Neural cell (in vitro differentiated cells): ENCODE data around the gene GNRHR. TPM values are rescaled to one million over a fixed set of nuclear protein-coding genes. Genes with fewer than 3 reads are reported as not detected.

Experiments
- H2AFZ ChIP-seq: fragments of 200-600, 300-800 bp; sonication (generic), shearing (Covaris generic); 2 replicates; pipeline ENCODE4 v1.6.0; 2014; ENCODE audit warnings: low read depth, mild to moderate bottlenecking, antibody characterized with exemption, low read length, moderate library complexity
- H3F3A ChIP-seq: fragments of 200-600 bp; shearing (Covaris generic); 2 replicates; pipeline ENCODE4 v1.6.1; 2016; ENCODE audit warnings: mild to moderate bottlenecking, moderate library complexity, mixed read lengths, antibody characterized with exemption, low read length; ENCODE audit not compliant: insufficient read depth, poor library complexity, severe bottlenecking
- H3K27ac ChIP-seq: fragments of 200-600, 300-800 bp; sonication (generic), shearing (Covaris generic); 2 replicates; pipeline ENCODE4 v1.5.1; 2014; ENCODE audit warnings: mild to moderate bottlenecking, low read length, moderate library complexity
- H3K27me3 ChIP-seq: fragments of 300-800, 200-600 bp; sonication (generic), shearing (Covaris generic); 2 replicates; pipeline ENCODE4 v1.6.0; 2014; ENCODE audit warnings: mild to moderate bottlenecking, low read depth, low read length, moderate library complexity; ENCODE audit not compliant: insufficient read depth
- H3K36me3 ChIP-seq: fragments of 300-800, 200-600 bp; sonication (generic), shearing (Covaris generic); 2 replicates; pipeline ENCODE4 v1.5.1; 2014; ENCODE audit warnings: mild to moderate bottlenecking, antibody characterized with exemption, low read length, moderate library complexity; ENCODE audit not compliant: insufficient read depth
- H3K4me2 ChIP-seq: fragments of 300-800, 200-600 bp; sonication (generic), shearing (Covaris generic); 2 replicates; pipeline ENCODE4 v1.6.0; 2014; ENCODE audit warnings: mild to moderate bottlenecking, low read length
- H3K4me3 ChIP-seq: fragments of 300-800, 200-600 bp; sonication (generic), shearing (Covaris generic); 2 replicates; pipeline ENCODE4 v1.5.1; 2014; ENCODE audit warnings: mild to moderate bottlenecking, low read length, moderate library complexity
- H3K79me2 ChIP-seq: fragments of 200-600 bp; shearing (Covaris generic); replicated peaks from 2 replicates; pipeline ENCODE4 v1.6.0; 2014; ENCODE audit warnings: mild to moderate bottlenecking, low read length, moderate library complexity; ENCODE audit not compliant: insufficient read depth
- H3K9ac ChIP-seq: fragments of 300-800, 200-600 bp; sonication (generic), shearing (Covaris generic); 2 replicates; pipeline ENCODE4 v1.6.1; 2016; ENCODE audit warnings: mild to moderate bottlenecking, low read length, mixed read lengths
- H3K9me2 ChIP-seq: fragments of 200-600 bp; shearing (Covaris generic); 2 replicates; pipeline ENCODE4 v1.6.1; 2016; ENCODE audit warnings: mild to moderate bottlenecking, low read length, mixed read lengths; ENCODE audit not compliant: insufficient read depth
- H3K9me3 ChIP-seq: fragments of 200-600, 300-800 bp; sonication (generic), shearing (Covaris generic); 2 replicates; pipeline ENCODE4 v1.6.1; 2016; ENCODE audit warnings: mild to moderate bottlenecking, mixed run types, low read length, moderate library complexity, mixed read lengths
- H4K20me1 ChIP-seq: fragments of 200-600 bp; shearing (Covaris generic); 2 replicates; pipeline ENCODE4 v1.6.1; 2016; ENCODE audit warnings: mild to moderate bottlenecking, mixed run types; ENCODE audit not compliant: insufficient read depth
- CTCF ChIP-seq: fragments of 450-650 bp; IDR thresholded peaks from 2 replicates; pipeline ENCODE4 v1.5.1; 2014; ENCODE audit warnings: antibody characterized with exemption, mild to moderate bottlenecking, moderate library complexity; ENCODE audit not compliant: poor library complexity, severe bottlenecking
- EP300 ChIP-seq: fragments of 450-650 bp; conservative IDR thresholded peaks from 2 replicates; pipeline ENCODE4 v1.6.1; 2014; ENCODE audit warnings: antibody characterized with exemption, mild to moderate bottlenecking, moderate library complexity; ENCODE audit not compliant: poor library complexity, severe bottlenecking
- EZH2 ChIP-seq: fragments of 200-600, 300-800 bp; shearing (Covaris generic), sonication (generic); IDR thresholded peaks from 2 replicates; pipeline ENCODE4 v1.6.1; 2014; ENCODE audit warnings: antibody characterized with exemption, low read length, borderline replicate concordance, mild to moderate bottlenecking; ENCODE audit not compliant: insufficient read depth, poor library complexity, severe bottlenecking
- MXI1 ChIP-seq: fragments of 450-650 bp; conservative IDR thresholded peaks from 2 replicates; pipeline ENCODE4 v1.6.1; 2014; ENCODE audit warnings: antibody characterized with exemption, mild to moderate bottlenecking; ENCODE audit not compliant: poor library complexity, severe bottlenecking
- POLR2AphosphoS5 ChIP-seq: IDR thresholded peaks from 2 replicates; pipeline ENCODE4 v1.6.1; 2012
- RAD21 ChIP-seq: fragments of 450-650 bp; conservative IDR thresholded peaks from 2 replicates; pipeline ENCODE4 v1.6.1; 2014; ENCODE audit warnings: antibody characterized with exemption, mild to moderate bottlenecking, moderate library complexity
- REST ChIP-seq: IDR thresholded peaks from 2 replicates; pipeline ENCODE4 v1.6.1; 2012; ENCODE audit warnings: borderline replicate concordance
- SMC3 ChIP-seq: fragments of 450-650 bp; conservative IDR thresholded peaks from 2 replicates; pipeline ENCODE4 v1.6.1; 2014; ENCODE audit warnings: antibody characterized with exemption, mild to moderate bottlenecking, moderate library complexity; ENCODE audit not compliant: poor library complexity
- TAF1 ChIP-seq: IDR thresholded peaks from 2 replicates; pipeline ENCODE4 v1.6.1; 2012; ENCODE audit warnings: low read depth
- polyA minus RNA-seq: library from RNA; depleted of rRNA, polyadenylated mRNA; stranded (reverse); fragments of >200 nt; gene quantifications from 2 replicates; pipeline ENCODE4 v1.2.3, GENCODE V29; 2014
- polyA plus RNA-seq: library from polyadenylated mRNA; depleted of rRNA; stranded (reverse); fragments of >200 nt; gene quantifications from 2 replicates; pipeline ENCODE4 v1.2.3, GENCODE V29; 2014

Gene GNRHR
- polyA plus RNA-seq (not detected in 2 replicates), polyA minus RNA-seq (not detected in 2 replicates)

GRCh38 chr4:67754288-67754687, at the start of gene GNRHR:
Gene GNRHR (minus strand): TSS chr4:67754388. CDS start chr4:67754335, 53 bp downstream.
- Histone ChIP-seq H4K20me1 (no peaks in the 10 kb centered on the region), H3K27me3 (no peaks in the 10 kb centered on the region)
- TF ChIP-seq CTCF = no peak
- TF ChIP-seq MXI1 = no peak
- TF ChIP-seq REST = no peak

GRCh38 chr4:67796810-67797209, 42.6 kb upstream of the GNRHR start:
- TF ChIP-seq EP300 (no peak), RAD21 (no peak), MXI1 (no peak), POLR2AphosphoS5 (no peak), EZH2 (no peak)

More at GRCh38 chr4:67754288-67754687, at the start of gene GNRHR:
- H3K4me3 ChIP-seq = no peak within 1 kb of the TSS
- H3K27ac ChIP-seq = no peak within 1 kb of the TSS
- H3K9me3 ChIP-seq = no peaks in the 10 kb centered on the region
- H3K4me2 ChIP-seq = no peak within 1 kb of the TSS
- H3K9ac ChIP-seq = no peak within 1 kb of the TSS
- no peaks in the 10 kb centered on the region for H3K36me3 ChIP-seq
- no peak within 1 kb of the TSS for H2AFZ ChIP-seq
- no peaks in the 10 kb centered on the region for H3F3A ChIP-seq
- H3K79me2 ChIP-seq = no peaks in the 10 kb centered on the region
- H3K9me2 ChIP-seq = no peaks in the 10 kb centered on the region

GRCh38 chr4:67790721-67791120, 36.5 kb upstream of the GNRHR start:
- Histone ChIP-seq H3K9me3 (no peaks in the 10 kb centered on the region), H3K4me2 (no peak overlapping the region), H3K27ac (no peak overlapping the region), H3K4me3 (no peak overlapping the region), H3K79me2 (no peaks in the 10 kb centered on the region), H3K9ac (no peak overlapping the region), H3K9me2 (no peaks in the 10 kb centered on the region), H3K27me3 (no peaks in the 10 kb centered on the region), H3F3A (no peaks in the 10 kb centered on the region), H3K36me3 (no peaks in the 10 kb centered on the region), H4K20me1 (no peaks in the 10 kb centered on the region), H2AFZ (no peak overlapping the region)
- TF ChIP-seq EZH2 (no peak), CTCF (no peak), RAD21 (no peak), MXI1 (no peak), EP300 (no peak), SMC3 (no peak), TAF1 (no peak), POLR2AphosphoS5 (no peak), REST (no peak)

More at GRCh38 chr4:67796810-67797209, 42.6 kb upstream of the GNRHR start:
- H3K36me3 ChIP-seq = no peaks in the 10 kb centered on the region
- no peak overlapping the region for H3K4me2 ChIP-seq
- no peaks in the 10 kb centered on the region for H3K9me2 ChIP-seq
- H2AFZ ChIP-seq = no peak overlapping the region
- no peaks in the 10 kb centered on the region for H3K9me3 ChIP-seq
- H3K4me3 ChIP-seq = no peak overlapping the region
- H3K79me2 ChIP-seq = no peaks in the 10 kb centered on the region
- no peak overlapping the region for H3K27ac ChIP-seq
- no peaks in the 10 kb centered on the region for H4K20me1 ChIP-seq
- H3K27me3 ChIP-seq = no peaks in the 10 kb centered on the region
- H3F3A ChIP-seq = no peaks in the 10 kb centered on the region
- H3K9ac ChIP-seq = no peak overlapping the region
